Dedifferentiated amniotic fluid mesenchymal stem cell (primary cell): Measurements from ENCODE around the gene HMGA1.
A peak's percentile ranks its signal among the peaks of the same experiment; 100 is the strongest.

ENCODE experiments used
- DNase-seq: peaks from one replicate; pipeline ENCODE4 v3.0.0-alpha.2; 2016; ENCODE audit errors: extremely low spot score

Gene HMGA1

GRCh38 chr6:34236443-34237315 lies at the start of gene HMGA1:
HMGA1 (plus strand) TSS chr6:34236873; CDS start chr6:34240781, 3,908 bp downstream.
- peak; percentile 61 for DNase-seq

GRCh38 chr6:34189806-34190503 lies 46.7 kb upstream of the HMGA1 start:
- DNase-seq = no peak

DNA sequence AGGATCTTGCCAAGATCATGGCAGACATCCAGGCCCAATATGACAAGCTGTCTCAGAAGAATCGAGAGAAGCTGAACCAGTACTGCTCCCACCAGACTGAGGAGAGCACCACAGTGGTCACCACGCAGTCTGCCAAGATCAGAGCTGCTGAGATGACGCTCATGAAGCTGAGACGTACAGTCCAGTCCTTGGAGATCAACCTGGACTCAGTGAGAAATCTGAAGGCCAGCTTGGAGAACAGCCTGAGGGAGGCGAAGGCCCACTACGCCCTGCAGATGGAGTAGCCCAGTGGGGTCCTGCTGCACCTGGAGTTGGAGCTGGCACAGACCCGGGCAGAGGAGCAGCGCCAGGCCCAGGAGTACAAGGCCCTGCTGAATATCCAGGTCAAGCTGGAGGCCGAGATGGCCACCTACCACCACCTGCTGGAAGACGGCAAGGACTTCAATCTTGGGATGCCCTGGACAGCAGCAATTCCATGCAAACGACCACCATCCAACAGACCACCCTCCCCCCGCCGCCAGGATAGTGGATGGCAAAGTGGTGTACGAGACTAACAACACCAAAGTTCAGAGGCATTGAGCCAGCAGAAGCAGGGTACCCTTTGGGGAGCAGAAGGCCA lies 46.1 kb upstream of the HMGA1 start:
- DNase-seq = no peak

- DNase-seq = no peak
Observed at GRCh38 chr6:34194772-34195171, 41.9 kb upstream of the HMGA1 start.

DNA sequence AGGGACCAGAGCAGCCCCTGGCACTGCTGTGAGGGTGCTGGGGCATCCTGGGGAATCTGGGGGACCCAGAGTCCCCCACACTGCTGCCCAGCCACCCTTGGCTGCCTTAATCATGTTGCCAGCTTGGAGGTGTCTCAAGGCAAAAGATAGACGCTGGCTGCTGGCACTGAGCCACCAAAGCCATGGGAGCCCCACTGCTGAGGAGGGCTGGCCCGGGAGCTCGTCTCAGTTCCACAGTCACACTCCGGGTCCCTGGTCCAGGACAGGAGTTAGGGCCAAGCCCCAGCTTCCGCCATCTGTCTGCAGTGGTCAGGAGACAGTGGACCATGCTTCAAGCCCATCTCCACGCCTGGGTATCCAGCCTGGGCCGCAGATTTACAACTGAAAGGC lies 41.0 kb upstream of the HMGA1 start:
- DNase-seq = no peak

DNA sequence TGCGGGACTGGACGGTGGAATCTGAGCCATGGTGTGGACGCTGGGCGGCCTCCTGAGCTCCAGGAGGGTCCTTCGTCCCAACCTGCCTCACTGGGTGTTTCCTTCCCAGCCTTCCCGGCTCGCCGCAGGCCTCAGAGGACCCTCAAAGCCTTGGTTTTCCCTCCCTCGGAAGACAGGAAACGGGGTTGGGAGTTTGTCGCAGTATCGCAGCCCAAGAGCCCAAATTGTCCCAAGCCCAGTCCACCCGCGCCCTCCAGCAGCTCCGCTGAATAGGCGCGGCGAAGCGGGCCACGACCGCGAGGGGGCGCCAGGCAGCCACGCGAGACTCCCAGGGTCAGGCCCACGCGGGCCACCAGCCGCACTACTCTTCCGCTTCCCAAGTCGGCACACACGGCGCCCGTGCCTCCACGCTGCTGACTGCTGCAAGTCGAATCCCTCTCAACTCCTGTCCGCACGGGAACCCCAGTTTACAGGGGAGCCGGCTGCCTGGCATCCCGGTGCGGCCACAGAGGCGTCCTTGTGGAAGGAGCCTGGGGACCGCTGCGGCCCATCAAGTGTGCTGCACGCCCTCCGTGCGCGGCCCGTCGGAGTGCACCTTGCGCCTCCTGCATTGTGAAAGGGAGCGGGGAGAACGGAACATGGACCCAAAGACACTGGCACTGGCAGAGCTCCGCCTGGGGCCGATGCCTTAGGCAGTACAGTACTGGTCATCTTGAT lies 40.4 kb upstream of the HMGA1 start:
- DNase-seq = peak; percentile 65

- DNase-seq = no peak
Observed at GRCh38 chr6:34196833-34197195, 39.9 kb upstream of the HMGA1 start.

DNA sequence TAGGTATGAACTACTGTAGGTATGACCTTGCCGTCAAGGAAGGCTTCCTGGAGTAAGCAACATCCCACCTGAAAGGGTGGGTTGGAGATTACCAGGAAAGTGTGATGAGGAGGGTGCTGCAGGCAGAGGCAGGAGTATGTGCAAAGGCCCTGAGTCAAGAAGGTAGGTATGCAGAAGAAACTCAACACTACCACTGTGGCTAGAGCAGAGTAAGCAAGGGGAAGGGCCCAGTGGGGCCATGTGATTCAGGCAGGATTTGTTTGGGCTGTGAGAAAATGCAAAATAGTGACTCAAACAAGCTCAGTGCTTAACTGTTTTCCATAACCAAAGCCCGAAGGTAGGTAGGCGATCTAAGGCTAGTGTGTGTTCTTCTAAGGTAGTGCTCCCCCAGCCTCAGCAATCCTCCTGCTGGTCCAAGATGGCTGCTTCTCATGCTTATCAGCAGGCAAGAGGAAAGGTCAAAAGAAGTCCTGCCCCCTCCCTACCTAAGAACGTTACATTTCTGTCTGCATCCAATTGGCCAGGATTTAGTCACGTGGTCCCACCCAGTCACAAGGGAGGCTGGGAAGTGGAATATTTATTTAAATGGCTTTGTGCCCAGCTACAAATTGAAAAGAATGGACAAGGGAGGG lies 36.2 kb upstream of the HMGA1 start:
- DNase-seq = no peak

DNA sequence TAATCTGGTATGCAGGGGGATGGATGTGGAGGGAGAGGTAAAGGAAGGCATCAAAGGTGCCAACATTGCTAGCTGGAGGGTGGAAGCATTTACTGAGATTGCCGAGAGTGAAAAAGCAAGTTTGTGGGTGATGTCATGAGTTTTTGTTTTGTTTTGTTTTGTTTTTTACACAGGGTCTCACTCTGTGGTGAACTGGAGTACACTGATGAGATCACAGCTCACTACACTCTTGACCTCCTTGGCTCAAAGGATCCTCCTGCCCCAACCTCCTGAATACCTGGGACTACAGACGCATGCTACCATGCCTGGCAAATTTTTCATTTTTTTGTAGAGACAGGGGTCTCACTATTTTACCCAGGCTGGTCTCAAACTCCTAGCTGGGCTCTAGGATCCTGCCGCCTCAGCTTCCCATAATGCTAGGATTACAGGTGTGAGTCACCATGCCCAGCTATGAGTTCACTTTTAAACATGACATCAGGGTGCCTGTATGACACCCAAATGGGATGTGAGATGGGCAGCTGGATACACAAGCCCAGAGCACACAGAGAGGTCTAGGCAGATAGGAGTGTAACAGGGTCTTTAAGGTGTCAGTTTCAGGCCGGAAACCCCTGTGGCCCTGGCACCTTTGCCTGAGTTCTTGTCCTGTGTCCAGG lies 35.1 kb upstream of the HMGA1 start:
- no peak for DNase-seq

GRCh38 chr6:34202329-34203201 lies 34.1 kb upstream of the HMGA1 start:
- no peak for DNase-seq

DNA sequence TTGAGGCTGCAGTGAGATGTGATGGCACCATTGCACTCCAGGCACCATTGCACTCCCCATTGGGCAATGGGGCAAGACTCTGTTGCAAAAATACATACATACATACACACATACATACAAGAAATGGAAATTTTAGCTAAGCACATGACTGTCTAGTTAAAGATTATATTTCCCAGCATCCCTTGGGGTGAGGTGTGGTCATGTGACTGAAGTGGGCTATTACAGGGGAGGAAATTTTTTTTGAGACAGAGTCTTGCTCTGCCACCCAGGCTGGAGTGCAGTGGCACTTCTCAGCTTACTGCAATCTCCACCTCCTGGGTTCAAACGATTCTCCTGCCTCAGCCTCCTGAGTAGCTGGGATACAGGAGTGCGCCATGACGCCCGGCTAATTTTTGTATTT lies 32.0 kb upstream of the HMGA1 start:
- no peak for DNase-seq

DNA sequence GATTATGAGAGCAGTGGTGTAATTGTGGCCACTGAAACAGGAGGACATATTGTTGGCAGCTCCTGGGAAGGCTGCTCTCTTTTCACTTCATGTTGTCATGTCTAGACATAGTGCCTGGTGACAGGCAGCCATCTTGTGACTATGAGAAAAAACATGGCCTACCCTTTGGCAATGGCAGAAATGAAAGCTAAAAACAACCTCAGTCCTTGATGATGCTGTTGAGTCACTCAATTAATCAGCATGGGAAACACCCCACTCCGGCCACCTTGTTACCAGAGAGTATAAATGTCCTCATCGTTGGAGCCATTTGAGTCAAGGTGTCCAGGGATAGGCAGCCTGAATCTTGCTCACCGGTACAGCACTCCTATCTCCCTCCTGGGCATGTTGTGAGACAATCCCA lies 31.2 kb upstream of the HMGA1 start:
- no peak for DNase-seq

DNA sequence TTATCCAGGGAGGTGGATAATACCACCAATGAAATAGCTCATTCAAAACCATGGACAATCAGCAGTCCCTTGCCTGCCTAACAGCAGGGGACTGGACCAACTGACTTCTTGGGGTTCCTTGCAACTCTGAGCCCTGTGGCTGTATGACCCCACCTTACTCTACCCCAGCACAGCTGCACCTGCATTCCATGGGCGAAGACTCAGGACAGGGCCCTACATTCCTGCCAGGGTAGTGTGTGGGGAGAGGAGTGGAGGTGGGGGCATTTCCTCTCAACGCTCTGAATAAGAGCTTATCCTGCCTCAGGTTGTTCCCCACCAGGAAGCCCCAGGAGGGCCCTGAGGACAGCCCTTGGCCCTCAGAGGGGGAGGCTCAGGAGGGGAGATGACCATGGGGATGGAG lies 30.8 kb upstream of the HMGA1 start:
- DNase-seq = no peak

DNA sequence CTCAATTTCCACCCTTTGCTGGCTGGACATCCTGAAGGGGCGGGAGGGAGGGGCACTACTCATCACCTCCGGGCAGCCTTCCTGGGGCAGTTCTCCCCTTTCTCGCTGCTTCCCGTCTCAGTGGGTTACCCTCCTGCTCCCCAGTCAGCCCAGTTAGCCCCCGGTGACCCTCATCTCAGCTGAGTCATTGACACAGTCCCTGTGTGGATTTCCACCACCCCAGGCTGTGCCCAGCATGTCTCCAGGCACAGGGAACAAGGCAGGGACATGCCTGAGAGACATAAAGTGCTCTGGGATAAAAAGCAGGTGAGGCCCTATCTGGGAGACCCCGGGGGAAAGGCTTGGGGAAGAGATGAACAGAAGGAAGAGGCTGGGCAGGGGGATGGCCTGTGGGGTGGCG lies 29.9 kb upstream of the HMGA1 start:
- no peak for DNase-seq

DNA sequence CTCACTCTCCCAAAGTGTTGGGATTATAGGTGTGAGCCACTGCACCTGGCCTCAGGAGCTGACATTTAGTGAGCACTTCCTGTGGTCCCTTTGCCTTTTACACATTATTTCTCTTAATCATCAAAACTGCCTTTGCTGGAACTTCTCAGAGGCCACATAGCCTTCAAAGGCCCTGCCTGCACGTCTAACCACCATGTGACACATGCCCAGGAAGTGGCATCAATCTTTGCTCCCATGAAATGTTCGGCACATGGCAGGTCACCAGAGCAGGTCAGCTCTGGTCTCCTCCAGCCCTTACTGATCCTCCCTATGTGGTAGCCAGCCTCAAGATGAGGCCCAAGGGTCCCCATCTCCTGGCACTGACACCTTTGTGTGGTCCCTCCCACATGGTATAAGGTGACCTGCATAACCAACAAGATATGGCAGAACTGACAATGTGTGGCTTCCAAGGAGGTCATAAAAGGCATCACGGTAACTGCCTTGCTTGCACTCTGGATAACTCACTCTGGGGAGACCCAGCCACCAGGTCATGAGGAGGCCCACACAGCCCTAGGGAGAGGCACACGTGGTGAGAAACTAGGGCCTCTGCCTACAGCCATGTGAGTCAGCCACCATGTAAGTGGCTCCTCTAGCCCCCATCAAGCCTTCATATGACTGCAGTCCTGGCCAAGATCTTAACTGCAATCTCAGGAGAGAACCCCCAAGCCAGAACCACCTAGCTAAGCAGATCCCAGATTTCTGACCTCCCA lies 28.8 kb upstream of the HMGA1 start:
- DNase-seq = no peak

DNA sequence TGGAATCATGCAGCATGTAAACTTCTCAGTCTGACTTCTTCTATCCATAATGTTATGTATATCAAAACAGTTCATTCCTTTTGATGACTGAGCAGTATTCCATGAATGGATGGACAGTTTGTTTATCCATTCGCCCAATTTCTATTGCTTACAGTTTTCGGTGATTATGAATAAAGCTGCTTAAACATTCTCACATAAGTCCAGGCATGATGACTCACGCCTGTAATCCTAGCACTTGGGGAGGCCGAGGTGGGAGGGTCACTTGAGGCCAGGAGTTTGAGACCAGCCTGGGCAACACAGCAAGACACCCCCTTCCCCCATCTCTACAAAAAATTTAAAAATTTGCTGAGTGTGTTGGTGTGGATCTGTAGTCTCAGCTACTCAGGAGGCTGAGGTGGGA lies 22.9 kb upstream of the HMGA1 start:
- no peak for DNase-seq

DNA sequence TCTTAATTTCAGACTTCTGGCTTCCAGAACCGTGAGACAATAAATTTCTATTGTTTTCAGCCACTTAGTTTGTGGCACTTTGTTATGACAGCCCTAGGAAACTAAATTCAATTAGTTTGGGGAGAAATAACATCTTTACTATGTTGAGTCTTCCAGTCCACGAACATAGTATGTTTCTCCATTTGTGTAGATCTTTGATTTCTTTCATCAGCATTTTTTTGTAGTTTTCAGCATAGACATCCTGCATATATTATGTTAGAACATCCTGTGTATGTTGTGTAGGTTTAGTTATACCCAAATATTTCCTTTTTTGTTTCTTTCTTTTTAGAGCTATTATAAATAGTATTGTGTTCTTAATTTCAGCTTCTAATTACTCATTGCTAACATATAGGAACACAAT lies 18.0 kb upstream of the HMGA1 start:
- no peak for DNase-seq

DNA sequence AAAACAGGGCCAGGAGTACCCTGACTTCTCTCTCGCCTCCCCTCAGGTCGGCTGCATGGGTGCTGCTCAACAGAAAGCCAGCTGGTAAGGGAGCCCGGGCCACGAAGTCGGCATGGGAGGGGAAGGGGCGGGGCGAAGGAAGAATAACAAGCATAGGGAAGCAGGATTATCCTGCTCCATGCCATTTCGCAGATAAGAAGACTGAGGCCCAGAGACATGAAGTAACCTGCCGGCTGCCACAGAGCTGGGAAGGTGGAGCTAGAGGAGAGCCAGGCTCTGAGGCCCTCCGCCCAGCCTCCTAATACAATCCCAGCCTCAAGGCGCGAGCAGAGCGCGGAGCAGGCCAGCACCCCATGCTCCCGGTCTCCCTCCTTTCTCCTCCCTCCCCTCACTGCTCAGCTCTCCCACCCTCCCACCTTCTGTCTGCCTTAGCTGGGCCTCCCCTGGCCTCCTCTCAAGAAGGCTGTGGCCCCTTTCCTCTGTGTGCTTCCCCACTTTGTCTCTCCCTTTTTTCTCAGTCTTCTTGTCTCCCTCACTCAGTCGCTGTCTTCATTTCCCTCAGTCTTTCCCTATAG lies 13.2 kb upstream of the HMGA1 start:
- DNase-seq = no peak
